Activated T-cell treated with anti-CD3 and anti-CD28 coated beads, Interleukin-2, amount 50 U/mL, for 1 hour (primary cell): ENCODE results near the gene PPP2R5C.
"Not testable (repeated sequence)": the region's sequence is repeated elsewhere in the genome, so short reads cannot be mapped to it uniquely, and the experiment has no call there.

Experiments used
- DNase-seq: peaks from one replicate; pipeline ENCODE4 v3.0.0-alpha.2; 2020

The PPP2R5C gene

GRCh38 chr14:101727611-101728366 lies 33.7 kb upstream of the PPP2R5C start:
- DNase-seq = no peak

GRCh38 chr14:101728367-101728742 lies 33.2 kb upstream of the PPP2R5C start:
- DNase-seq = no peak

- DNase-seq = no peak
These were observed 32.1 kb upstream of the PPP2R5C start for GRCh38 chr14:101729382-101729781.

GRCh38 chr14:101730157-101730556 lies 31.4 kb upstream of the PPP2R5C start:
- DNase-seq = not testable (repeated sequence)

GRCh38 chr14:101730626-101731186 lies 30.8 kb upstream of the PPP2R5C start:
- no peak for DNase-seq

GRCh38 chr14:101731187-101732080 lies 30.1 kb upstream of the PPP2R5C start:
- DNase-seq = peak; percentile 78

- no peak for DNase-seq
These were observed 29.4 kb upstream of the PPP2R5C start for GRCh38 chr14:101732118-101732517.

GRCh38 chr14:101733211-101733610 lies 28.3 kb upstream of the PPP2R5C start:
- DNase-seq = no peak

GRCh38 chr14:101734246-101734847 lies 27.2 kb upstream of the PPP2R5C start:
- DNase-seq = no peak

- DNase-seq = no peak
These were observed 26.1 kb upstream of the PPP2R5C start for GRCh38 chr14:101735453-101735852.

- DNase-seq = no peak
These were observed 25.4 kb upstream of the PPP2R5C start for GRCh38 chr14:101736071-101736470.

- no peak for DNase-seq
These were observed 24.9 kb upstream of the PPP2R5C start for GRCh38 chr14:101736585-101736984.

- DNase-seq = no peak
These were observed 23.8 kb upstream of the PPP2R5C start for GRCh38 chr14:101737414-101738339.

GRCh38 chr14:101738703-101739320 lies 22.7 kb upstream of the PPP2R5C start:
- DNase-seq = no peak

GRCh38 chr14:101739446-101740141 lies 21.9 kb upstream of the PPP2R5C start:
- DNase-seq = no peak

GRCh38 chr14:101740981-101741380 lies 20.5 kb upstream of the PPP2R5C start:
- DNase-seq = no peak

- DNase-seq = no peak
These were observed 17.8 kb upstream of the PPP2R5C start for GRCh38 chr14:101743701-101744100.

GRCh38 chr14:101744382-101744781 lies 17.1 kb upstream of the PPP2R5C start:
- DNase-seq = not testable (repeated sequence)

GRCh38 chr14:101749756-101750155 lies 11.8 kb upstream of the PPP2R5C start:
- DNase-seq = not testable (repeated sequence)

- no peak for DNase-seq
These were observed 6.6 kb upstream of the PPP2R5C start for GRCh38 chr14:101754893-101755292.
